GM20431 (cell line): ENCODE data around the gene SLAIN2.
"Not testable (repeated sequence)": the region's sequence is repeated elsewhere in the genome, so short reads cannot be mapped to it uniquely, and the experiment has no call there.

ENCODE experiments used
- in situ Hi-C: fragments of 300-500 bp; cut with MseI, MboI; formaldehyde crosslinking; loops from one replicate; pipeline ENCODE4 v1.15.0; 2020; ENCODE audit warnings: low sequenced_read_pairs; ENCODE audit not compliant: unreplicated experiment

The SLAIN2 gene

DNA sequence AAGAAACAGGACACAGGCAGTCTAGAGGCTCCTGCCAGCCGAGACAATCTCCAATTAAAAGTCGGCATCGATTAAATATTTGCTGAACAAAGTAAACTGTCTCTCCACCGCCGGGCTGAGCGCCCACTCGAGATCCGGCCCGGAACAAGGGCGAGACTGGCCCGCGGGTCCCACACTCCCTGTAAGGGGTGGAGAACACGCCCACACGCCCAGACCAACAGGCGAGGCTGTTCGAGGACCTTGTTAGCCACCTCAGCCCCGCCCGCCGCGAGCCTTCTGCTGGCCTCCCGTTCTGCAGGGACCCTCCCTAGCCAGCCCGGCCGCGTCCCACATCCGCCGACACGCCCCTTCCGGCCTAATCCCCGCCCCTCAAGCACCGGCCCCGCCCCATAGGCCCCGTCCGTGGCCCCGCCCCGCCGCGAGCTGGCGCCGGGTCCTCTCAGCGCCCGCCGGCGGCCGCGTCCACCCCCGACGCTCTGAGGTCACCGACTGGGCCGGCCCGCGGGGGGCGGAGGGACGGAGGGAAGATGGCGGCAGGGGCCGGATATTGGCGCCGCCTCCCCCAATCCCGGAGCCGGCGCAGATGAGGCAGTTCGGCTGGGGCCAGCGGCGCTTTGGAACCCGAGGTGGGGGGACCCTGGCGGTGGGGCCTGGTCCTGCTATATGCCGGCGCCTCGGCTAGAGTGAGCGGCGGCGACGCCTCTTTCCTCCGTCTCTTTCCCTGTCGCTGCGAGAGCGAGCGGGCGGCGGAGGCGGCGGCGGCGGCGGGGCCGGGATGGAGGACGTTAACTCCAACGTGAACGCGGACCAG, at the start of gene SLAIN2:
TSS of gene SLAIN2 (plus strand) at position 565 of the 811 bp plus-strand sequence. CDS start at position 776, 211 bp downstream.
- in situ Hi-C loops, result no loop called here

DNA sequence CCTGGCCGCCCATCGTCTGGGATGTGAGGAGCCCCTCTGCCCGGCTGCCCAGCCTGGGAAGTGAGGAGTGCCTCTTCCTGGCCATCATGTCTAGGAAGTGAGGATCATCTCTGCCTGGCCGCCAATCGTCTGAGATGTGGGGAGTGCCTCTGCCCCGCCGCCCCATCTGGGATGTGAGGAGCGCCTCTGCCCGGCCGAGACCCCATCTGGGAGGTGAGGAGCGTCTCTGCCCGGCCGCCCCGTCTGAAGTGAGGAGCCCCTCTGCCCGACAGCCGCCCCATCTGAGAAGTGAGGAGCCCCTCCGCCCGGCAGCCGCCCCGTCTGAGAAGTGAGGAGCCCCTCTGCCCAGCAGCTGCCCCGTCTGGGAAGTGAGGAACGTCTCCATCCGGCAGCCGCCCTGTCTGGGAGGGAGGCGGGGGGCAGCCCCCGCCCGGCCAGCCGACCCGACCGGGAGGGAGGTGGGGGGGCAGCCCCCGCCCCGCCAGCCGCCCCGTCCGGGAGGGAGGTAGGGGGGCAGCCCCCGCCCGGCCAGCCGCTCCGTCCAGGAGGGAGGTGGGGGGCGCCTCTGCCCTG, 49.0 kb upstream of the SLAIN2 start:
- in situ Hi-C loops, result not testable (repeated sequence)

- in situ Hi-C loops, result no loop called here
These were observed 46.2 kb upstream of the SLAIN2 start for GRCh38 chr4:48295116-48295515.

DNA sequence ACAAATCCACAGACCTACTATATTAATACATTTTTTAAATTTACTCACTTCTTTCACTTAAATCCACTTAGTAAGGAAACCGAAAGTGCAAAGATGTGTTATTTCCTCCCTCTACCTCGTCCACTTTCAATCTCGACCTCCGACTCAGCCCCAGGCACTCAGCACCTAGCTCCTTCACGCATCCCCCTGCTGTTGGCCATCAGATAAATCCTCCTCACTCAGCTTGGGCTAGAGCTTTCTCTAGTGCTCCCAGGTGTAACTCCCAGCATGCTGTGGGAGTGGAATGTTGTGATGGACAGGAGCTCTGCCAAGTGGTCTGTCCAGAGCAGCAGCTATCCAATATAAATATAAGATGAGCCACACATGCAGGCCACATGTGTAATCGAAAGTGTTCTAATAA, 45.0 kb upstream of the SLAIN2 start:
- in situ Hi-C loops, result no loop called here

GRCh38 chr4:48297256-48297846, 44.0 kb upstream of the SLAIN2 start:
- in situ Hi-C loops, result no loop called here

GRCh38 chr4:48299560-48299959, 41.8 kb upstream of the SLAIN2 start:
- in situ Hi-C loops, result no loop called here

- in situ Hi-C loops, result no loop called here
These were observed 41.3 kb upstream of the SLAIN2 start for GRCh38 chr4:48300004-48300403.

DNA sequence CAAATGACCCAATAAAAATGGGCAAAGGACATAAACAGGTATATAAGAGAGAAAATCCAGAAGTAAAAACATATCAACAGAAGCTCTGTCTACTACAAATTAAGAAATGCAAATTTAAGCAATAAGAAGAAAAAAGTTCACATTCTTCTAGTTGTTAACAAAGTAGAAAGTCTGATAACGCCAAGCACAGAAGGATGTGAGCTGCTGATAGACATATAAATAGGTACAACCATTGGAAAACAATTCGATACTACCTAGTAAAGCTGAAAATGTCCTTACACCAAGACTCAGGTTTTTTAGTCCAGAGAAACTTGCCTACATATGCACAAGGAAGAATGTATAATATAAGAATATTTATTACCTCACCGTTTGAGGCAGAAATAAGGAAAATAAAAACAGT, 35.8 kb upstream of the SLAIN2 start:
- in situ Hi-C loops, result no loop called here

GRCh38 chr4:48307528-48307927, 33.8 kb upstream of the SLAIN2 start:
- in situ Hi-C loops, result no loop called here

- in situ Hi-C loops, result no loop called here
These were observed 32.4 kb upstream of the SLAIN2 start for GRCh38 chr4:48308901-48309300.

- in situ Hi-C loops, result no loop called here
These were observed 29.4 kb upstream of the SLAIN2 start for GRCh38 chr4:48311896-48312295.

DNA sequence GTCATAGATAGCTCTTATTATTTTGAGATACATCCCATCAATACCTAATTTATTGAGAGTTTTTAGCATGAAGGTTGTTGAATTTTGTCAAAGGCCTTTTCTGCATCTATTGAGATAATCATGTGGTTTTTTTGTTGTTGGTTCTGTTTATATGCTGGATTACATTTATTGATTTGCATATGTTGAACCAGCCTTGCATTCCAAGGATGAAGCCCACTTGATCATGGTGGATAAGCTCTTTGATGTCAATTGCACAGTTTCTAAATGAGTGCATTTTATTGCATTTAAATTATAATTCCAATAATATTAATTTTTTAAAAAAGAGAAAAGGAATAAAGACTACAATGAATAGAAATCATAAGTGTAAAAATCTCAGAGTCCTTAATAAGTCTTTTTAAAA, 26.6 kb upstream of the SLAIN2 start:
- in situ Hi-C loops, result not testable (repeated sequence)

DNA sequence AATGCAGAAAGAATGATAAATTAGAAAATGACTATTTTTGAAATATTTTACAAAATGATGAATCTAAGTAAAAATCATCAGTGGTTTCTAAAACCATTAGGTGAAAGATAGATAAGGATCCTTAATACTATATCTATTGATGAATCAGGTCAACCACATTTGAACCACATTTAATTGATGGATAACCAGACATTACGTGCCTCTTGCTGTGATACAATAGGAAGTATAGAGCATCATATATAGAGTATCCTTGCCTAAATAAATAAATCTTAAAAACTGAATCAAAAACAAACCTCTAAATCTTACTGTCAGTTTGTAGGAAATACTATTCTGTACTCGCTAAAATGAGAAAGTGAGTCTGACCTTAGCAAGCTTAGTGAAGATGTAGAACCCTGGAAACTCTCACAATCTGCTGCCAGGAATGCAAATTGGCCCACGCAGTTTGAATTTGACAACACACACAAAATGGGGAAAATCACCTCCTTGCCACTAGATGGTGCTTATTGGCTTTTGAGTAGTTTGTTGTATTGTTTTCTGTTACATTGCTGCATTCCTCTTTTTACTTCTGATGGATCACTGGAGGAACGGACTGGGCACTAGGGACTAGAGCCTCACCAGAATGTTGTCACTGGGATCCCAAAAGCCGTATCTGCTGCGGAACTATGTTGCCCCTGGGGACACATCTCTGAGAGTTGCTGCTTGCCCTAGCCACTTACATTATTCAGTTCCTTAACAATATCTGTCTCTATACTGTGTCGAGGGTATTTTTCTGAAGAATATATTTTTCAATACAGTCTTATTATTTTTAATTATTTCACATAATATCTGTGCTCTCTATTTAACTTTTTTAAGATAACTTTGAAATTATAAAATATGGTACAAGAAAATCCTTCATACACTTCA, 25.4 kb upstream of the SLAIN2 start:
- in situ Hi-C loops, result no loop called here

DNA sequence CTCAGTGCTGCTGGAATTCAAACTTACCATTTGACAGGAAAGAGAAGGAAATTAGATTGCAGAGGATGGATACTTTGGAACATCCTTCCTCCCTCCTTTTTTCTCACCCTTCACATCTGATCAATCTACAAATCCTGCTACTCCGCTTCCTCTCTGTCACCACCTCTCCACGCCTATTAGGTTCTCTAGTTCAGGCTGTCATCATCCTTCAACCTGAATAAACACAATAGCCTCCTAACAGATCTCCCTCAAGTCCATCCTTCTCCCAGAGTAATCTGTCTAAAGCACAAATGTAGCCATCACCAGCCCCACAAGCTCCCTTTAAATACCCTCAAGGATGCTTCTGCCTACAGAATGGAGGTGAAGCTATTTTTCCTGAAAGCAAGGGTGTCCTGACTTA, 20.0 kb upstream of the SLAIN2 start:
- in situ Hi-C loops, result no loop called here

- in situ Hi-C loops, result no loop called here
These were observed 19.3 kb upstream of the SLAIN2 start for GRCh38 chr4:48322063-48322462.

GRCh38 chr4:48324281-48324680, 17.0 kb upstream of the SLAIN2 start:
- in situ Hi-C loops, result no loop called here

GRCh38 chr4:48329193-48329592, 12.1 kb upstream of the SLAIN2 start:
- in situ Hi-C loops, result no loop called here

GRCh38 chr4:48329976-48330375, 11.4 kb upstream of the SLAIN2 start:
- in situ Hi-C loops, result no loop called here

DNA sequence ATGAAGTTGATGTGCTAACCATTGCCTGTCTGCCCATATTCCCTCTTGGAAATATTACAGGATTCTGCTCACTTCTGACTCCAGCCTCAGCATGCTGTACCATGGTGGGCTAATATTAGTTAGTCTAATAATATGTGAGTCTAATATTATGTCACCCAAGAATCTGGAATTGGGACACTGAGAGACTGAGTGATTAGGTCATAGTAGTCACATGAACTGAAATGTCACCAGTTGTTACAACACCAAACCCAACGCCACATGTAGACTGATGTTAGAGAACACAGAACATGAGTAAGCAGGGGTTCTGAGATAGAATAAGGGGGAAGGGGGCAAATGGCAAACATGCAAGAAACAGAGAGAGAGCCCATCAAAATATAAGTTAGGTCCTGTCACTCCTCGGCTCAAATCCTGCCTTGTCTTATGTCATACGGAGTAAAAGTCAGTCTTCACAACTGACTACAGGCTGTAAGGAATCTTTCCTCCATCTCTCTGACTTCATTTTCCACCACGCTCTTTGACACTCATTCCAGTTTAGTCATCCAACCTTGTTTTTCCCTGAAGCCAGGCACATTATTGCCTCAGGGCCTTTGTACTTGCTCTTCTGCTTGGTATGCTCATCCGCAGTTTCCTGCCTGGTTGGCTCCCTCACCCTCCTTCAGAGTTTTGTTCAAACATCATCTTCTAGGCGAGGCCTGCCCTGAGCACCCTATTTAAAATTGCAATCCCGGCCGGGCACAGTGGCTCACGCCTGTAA, 9.6 kb upstream of the SLAIN2 start:
- in situ Hi-C loops, result no loop called here

- in situ Hi-C loops, result no loop called here
These were observed 8.7 kb upstream of the SLAIN2 start for GRCh38 chr4:48332661-48333060.
